LNCaP clone FGC (cell line): ENCODE data around the gene SPATA16.
"Not testable (repeated sequence)": the region's sequence is repeated elsewhere in the genome, so short reads cannot be mapped to it uniquely, and the experiment has no call there.

Experiments
- DNase-seq: peaks from one replicate; pipeline ENCODE4 v3.0.0-alpha.2; 2011; ENCODE audit warnings: low read depth
- H3K4me3 ChIP-seq: 2 replicates; pipeline ENCODE4 v1.5.1; 2011; ENCODE audit warnings: mild to moderate bottlenecking, low read depth, low read length, control low read depth
- TF ChIP-seq, protein P1 (sequence below): IDR thresholded peaks from 2 replicates; pipeline ENCODE4 v1.5.1; 2012; ENCODE audit warnings: mild to moderate bottlenecking; ENCODE audit not compliant: control insufficient read depth, insufficient read depth; ENCODE audit errors: extremely low read depth

Gene SPATA16

DNA sequence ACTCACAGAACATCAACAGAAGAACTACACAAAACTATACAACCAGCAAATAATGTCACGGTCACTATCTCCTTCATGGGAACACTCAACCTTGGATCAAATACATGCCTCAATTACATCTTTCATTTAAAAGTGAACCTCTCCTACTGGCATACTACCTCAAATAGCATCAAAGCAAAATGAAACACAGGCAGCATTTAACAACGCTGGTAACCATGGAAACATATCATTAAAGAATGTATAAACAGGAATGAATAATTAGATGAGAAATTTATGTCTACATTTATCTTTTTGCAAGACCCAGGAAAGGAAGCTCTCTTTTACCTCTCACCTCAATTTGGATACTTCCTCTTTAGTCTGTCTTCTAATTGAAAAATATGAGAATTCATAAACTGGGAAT is 172.4 kb downstream of the SPATA16 start:
- DNase-seq = no peak
- H3K4me3 ChIP-seq = no peak overlapping the region
- TF ChIP-seq, protein P1, sequence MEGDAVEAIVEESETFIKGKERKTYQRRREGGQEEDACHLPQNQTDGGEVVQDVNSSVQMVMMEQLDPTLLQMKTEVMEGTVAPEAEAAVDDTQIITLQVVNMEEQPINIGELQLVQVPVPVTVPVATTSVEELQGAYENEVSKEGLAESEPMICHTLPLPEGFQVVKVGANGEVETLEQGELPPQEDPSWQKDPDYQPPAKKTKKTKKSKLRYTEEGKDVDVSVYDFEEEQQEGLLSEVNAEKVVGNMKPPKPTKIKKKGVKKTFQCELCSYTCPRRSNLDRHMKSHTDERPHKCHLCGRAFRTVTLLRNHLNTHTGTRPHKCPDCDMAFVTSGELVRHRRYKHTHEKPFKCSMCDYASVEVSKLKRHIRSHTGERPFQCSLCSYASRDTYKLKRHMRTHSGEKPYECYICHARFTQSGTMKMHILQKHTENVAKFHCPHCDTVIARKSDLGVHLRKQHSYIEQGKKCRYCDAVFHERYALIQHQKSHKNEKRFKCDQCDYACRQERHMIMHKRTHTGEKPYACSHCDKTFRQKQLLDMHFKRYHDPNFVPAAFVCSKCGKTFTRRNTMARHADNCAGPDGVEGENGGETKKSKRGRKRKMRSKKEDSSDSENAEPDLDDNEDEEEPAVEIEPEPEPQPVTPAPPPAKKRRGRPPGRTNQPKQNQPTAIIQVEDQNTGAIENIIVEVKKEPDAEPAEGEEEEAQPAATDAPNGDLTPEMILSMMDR = no peak

DNA sequence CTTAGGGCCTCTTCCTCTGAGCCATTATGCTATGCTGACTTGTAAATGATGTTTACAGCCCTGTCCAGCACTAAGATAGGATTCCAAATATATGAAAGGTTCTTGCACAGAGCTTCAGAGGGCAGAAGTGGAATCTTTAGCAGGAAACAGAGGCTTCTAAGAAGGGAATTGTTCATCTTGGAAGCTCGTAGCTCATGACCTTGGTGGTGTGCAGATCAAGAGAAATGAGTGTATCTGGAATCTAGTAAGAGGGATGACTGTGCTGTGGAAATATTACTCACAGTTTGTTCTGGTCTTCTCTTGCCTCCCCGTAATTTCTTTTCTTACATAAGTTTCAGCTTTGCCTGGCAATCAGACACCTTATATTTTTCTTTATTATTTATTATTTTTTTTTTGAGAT is 175.8 kb downstream of the SPATA16 start:
- H3K4me3 ChIP-seq = no peak overlapping the region
- TF ChIP-seq, protein P1 = no peak
- no peak for DNase-seq

DNA sequence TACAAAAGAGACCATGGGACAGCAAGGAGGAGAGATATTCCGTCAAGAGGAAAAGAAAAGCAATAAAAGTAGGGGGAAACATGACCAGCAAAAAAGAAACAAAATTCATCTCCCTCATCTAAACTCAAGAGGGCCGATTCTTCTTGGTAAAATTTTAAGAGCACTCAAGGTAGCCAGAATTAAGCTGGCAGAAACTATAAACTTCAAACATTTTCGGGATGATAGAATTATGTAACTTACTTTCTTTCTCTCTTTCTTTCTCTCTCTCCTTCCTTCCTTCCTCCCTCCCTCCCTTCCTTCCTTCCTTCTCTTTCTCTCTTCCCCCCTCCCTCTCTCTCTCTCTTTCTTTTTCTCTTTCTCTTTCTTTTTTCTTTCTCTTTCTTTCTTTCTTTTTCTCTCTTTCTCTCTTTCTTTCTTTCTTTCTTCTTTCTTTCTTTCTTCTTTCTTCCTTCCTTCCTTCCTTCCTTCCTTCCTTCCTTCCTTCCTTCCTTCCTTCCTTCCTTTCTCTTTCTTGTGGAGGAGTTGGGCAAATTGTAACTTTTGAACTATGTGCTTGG is 180.3 kb downstream of the SPATA16 start:
- DNase-seq, H3K4me3 ChIP-seq: not testable (repeated sequence)

DNA sequence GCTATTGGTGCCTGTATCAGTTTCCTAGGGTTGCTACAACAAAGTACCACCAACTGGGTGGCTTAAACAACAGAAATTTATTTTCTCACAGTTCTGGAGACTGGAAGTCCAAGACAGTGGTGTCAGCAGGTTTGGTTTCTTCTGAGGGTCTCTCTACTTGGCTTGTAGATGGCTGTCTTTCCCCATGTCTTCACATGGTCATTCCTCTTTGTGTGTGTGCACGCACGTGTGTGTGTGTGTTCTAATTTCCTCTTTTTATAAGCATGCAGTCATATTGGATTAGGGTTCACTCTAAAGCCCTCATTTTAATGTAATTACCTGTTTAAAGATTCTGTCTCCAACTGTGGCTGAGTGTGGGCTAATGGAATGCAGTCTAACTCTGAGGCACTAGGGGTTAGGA is 182.5 kb downstream of the SPATA16 start:
- TF ChIP-seq, protein P1 = no peak
- no peak for DNase-seq

DNA sequence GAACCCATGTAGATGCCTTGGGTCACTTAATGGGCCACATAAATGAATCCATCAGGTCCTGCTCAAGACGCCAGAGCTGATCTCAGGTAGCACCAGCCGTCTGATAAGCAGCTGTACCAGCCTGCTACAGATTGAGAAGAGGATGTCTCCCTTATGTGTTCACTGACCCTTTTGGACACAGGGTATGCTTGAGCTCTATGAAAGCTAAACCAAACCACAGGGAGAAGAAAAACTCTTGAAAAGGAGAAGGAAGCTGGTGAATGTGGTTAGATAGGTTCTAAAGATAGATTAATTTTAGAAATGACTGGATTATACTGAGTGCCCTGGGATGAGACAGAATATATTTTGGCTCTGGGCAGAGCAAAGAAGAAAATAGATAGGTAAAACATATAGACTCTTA is 187.5 kb downstream of the SPATA16 start:
- no peak for DNase-seq
- TF ChIP-seq, protein P1 = no peak

More for the DNA sequence above, 182.5 kb downstream of the SPATA16 start:
- H3K4me3 ChIP-seq = no peak overlapping the region

DNA sequence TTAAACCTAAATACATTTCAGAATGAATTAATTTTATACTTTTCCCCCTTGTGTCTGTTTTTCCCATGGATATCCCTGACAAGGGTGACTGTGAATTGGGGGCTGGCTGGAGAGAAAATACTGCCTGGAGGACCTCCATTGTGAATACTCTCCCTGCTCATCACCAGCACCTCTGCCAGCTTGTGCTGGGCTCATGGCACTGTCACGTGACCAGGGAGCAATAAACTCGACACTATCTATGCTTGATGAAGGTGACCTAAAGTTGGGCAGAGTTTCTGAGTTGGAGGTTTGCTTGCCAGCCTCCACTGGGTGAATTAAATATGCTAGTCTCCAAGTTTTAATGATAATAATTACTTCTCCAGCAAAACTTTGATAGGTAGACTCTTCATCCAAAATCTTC is 189.5 kb downstream of the SPATA16 start:
- no peak for DNase-seq
- TF ChIP-seq, protein P1 = no peak
- no peak overlapping the region for H3K4me3 ChIP-seq

More for the DNA sequence above, 187.5 kb downstream of the SPATA16 start:
- no peak overlapping the region for H3K4me3 ChIP-seq

DNA sequence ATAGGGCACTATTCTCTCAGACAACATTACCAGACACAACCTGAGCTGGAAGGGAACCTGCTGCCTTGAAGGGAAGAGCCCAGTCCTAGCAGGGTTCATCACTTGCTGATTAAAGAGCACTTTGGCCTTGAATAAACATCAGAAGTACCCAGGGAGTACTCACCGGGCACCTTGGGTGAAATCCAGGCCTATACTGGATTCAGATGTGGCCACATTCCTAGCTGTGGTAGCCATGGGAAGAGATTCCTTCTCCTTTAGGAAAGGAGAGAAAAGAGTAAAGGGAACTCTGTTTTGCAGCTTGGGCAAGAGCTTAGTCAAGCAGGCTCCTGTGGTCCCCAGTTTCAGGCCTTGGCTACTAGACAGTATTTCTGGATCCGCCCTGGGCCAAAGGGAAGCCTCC is 195.0 kb downstream of the SPATA16 start:
- TF ChIP-seq, protein P1 = no peak
- H3K4me3 ChIP-seq = no peak overlapping the region
- DNase-seq = peak; percentile 10
